GM06990 (cell line): ENCODE measurements around the gene TBKBP1.

ENCODE experiments used
- DNase-seq: peaks from one replicate; pipeline ENCODE4 v3.0.0-alpha.2; 2011; ENCODE audit not compliant: insufficient read length; ENCODE audit errors: extremely low read depth
- H3K27me3 ChIP-seq: replicated peaks from 2 replicates; pipeline ENCODE4 v1.6.0; 2011; ENCODE audit warnings: low read length; ENCODE audit not compliant: control insufficient read depth, insufficient read depth
- H3K36me3 ChIP-seq: 2 replicates; pipeline ENCODE4 v1.5.1; 2011; ENCODE audit warnings: low read length; ENCODE audit not compliant: control insufficient read depth, insufficient read depth
- H3K4me3 ChIP-seq: replicated peaks from 2 replicates; pipeline ENCODE4 v1.5.1; 2011; ENCODE audit warnings: low read depth, mild to moderate bottlenecking, control low read depth, low read length
- CTCF ChIP-seq: IDR thresholded peaks from 2 replicates; pipeline ENCODE4 v1.5.1; 2011; ENCODE audit warnings: low read length, control low read depth, mild to moderate bottlenecking, inconsistent platforms; ENCODE audit not compliant: insufficient read depth, poor library complexity, severe bottlenecking

The TBKBP1 gene

GRCh38 chr17:47757386-47757785 is 63.4 kb downstream of the TBKBP1 start:
- no peak for TF ChIP-seq CTCF
- no peak overlapping the region for H3K4me3 ChIP-seq
- no peaks in the 10 kb centered on the region for H3K27me3 ChIP-seq
- H3K36me3 ChIP-seq = no peaks in the 10 kb centered on the region
- no peak for DNase-seq

- Histone ChIP-seq H3K36me3 (no peaks in the 10 kb centered on the region), H3K27me3 (no peaks in the 10 kb centered on the region), H3K4me3 (no peak overlapping the region)
- no peak for DNase-seq
- TF ChIP-seq CTCF = no peak
Measured at GRCh38 chr17:47760409-47761140, 66.6 kb downstream of the TBKBP1 start.
